ENCODE data around the gene BMAL1. TPM values are rescaled to one million over a fixed set of nuclear protein-coding genes. Genes with fewer than 3 reads are reported as not detected.

BMAL1 gene
- total RNA-seq, 5 donors from 2014 or later (not counting 1 experiment from before 2014, with no cell fraction given), result 67.9 to 99.2 (median 72.1) TPM

DNA sequence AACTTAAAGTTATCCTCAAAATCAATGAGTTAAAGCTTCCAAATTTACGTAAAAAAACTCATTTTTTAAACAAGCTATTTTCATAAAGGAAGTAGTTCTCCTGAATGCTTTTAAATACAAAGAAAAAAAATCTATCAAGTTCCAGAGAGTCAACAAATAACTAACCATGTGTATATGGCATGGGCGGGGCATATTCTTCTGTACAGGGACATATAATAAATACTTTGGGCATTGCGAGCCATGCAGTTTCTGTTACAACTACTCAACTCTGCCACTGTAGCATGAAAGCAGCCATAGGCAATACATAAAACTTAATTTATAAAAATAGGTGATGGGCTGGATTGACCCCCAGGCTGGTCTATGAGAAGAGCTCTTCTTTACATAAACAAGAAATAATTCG lies 127.6 kb downstream of the BMAL1 start:
- POLR2A ChIA-PET, result no interaction called here
- ATAC-seq (replicated peaks in 1 of 4), result no peak
- Histone ChIP-seq H3K4me1 (ENCODE audit: control insufficient read depth in 1 of 2, extremely low read depth in 1 of 2, insufficient read depth in 2 of 2, low read length in 2 of 2) (no peaks in the 10 kb centered on the region), H3K9me3 (peaks cover 4% of the 10 kb centered on the region), H3K36me3 (ENCODE audit: control insufficient read depth in 2 of 2, extremely low read depth in 1 of 2, insufficient read depth in 1 of 2, low read length in 1 of 2) (peaks cover 0 to 56% of the 10 kb centered on the region in 2 donors), H3K4me3 (ENCODE audit: control insufficient read depth in 1 of 2, extremely low read depth in 1 of 2, low read length in 1 of 2) (no peak overlapping the region), H3K27ac (ENCODE audit: low read length) (no peak overlapping the region), H3K27me3 (replicated peaks in 1 of 2; ENCODE audit: control insufficient read depth in 2 of 2, extremely low read depth in 1 of 2, insufficient read depth in 2 of 2, low read length in 1 of 2) (no peaks in the 10 kb centered on the region)
- no peak for DNase-seq
- no CpG with 5 or more reads among the region's 4 CpGs for WGBS (ENCODE audit: insufficient coverage)
- Mint-ChIP-seq H3K4me3 (no peak overlapping the region), H3K36me3 (peaks cover 55% of the 10 kb centered on the region), H3K27ac (no peak overlapping the region), H3K4me1 (no peaks in the 10 kb centered on the region), H3K9me3 (no peaks in the 10 kb centered on the region), H3K27me3 (no peaks in the 10 kb centered on the region)
- CTCF ChIA-PET, result interaction anchor here in 1 of 2 donors (2.0 kb wide), 1 partner anchor 12 kb away, joined by 7 read pairs; no protein-coding TSS in a partner anchor

DNA sequence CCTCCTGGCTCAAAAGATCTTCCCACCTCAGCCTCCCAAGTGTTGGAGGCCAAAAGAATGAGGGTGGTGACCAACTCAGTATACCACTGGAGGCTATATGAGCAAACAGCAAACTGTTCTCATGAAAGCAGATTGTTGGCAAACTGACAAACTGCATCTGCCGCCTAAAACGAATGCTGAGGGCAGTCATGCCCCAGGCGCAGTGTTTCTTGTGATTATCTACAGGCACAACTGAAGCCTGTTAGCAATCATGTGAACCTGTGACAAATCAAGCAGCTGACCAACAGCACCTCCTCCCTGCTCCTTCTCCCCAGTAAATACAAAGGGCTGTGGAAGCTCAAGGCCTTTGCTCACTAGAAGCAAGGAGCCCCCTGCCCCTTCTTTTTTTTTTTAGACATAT lies 137.6 kb downstream of the BMAL1 start:
- Mint-ChIP-seq H3K9me3 (no peaks in the 10 kb centered on the region), H3K27me3 (no peaks in the 10 kb centered on the region), H3K27ac (no peak overlapping the region), H3K4me1 (no peaks in the 10 kb centered on the region), H3K36me3 (peaks cover 49% of the 10 kb centered on the region), H3K4me3 (no peak overlapping the region)
- no peaks in the 10 kb centered on the region for H3K4me1 ChIP-seq (ENCODE audit: control insufficient read depth in 1 of 2, extremely low read depth in 1 of 2, insufficient read depth in 2 of 2, low read length in 2 of 2)
- DNase-seq (no peak), ATAC-seq (replicated peaks in 1 of 4) (no peak)
- ChIA-PET CTCF (no interaction called here), POLR2A (interaction anchor here in 1 of 2 donors (0.7 kb wide), 1 partner anchor 32 kb away, joined by 5 read pairs; no protein-coding TSS in a partner anchor)
- no peaks in the 10 kb centered on the region for H3K27me3 ChIP-seq (replicated peaks in 1 of 2; ENCODE audit: control insufficient read depth in 2 of 2, extremely low read depth in 1 of 2, insufficient read depth in 2 of 2, low read length in 1 of 2)
- H3K9me3 ChIP-seq, result no peaks in the 10 kb centered on the region
- whole genome bisulfite sequencing (ENCODE audit: insufficient coverage), result 97% methylated on average over 3 of the region's 3 CpGs
- no peak overlapping the region for H3K4me3 ChIP-seq (ENCODE audit: control insufficient read depth in 1 of 2, extremely low read depth in 1 of 2, low read length in 1 of 2)
- peaks cover 0 to 47% of the 10 kb centered on the region in 2 donors for H3K36me3 ChIP-seq (ENCODE audit: control insufficient read depth in 2 of 2, extremely low read depth in 1 of 2, insufficient read depth in 1 of 2, low read length in 1 of 2)
- no peak overlapping the region for H3K27ac ChIP-seq (ENCODE audit: low read length)

DNA sequence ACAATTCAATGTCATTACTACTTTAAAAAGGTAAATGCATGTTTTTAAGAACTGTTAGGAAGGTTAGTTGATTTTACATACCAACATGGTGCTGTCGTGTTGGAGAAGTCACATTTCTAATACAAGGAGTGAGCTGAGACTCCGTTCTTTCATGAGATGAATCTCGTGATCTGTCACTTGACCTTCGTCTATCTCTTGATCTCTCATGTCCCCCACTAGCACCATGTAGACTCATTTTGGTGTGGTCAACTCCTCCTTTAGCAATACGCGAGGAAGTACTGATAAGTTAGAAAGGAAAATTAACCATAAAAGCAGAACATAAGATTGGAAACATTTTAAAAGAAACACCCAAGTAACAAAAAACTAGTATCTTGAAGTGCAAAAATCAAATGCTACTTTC lies 144.0 kb downstream of the BMAL1 start:
- H3K27me3 Mint-ChIP-seq, result no peaks in the 10 kb centered on the region

GRCh38 chr11:13423372-13423771 lies 145.8 kb downstream of the BMAL1 start:
- Mint-ChIP-seq H3K9me3 (peaks cover 0 to 13% (median 10%) of the 10 kb centered on the region in 3 donors), H3K27me3 (no peaks in the 10 kb centered on the region), H3K4me1 (peaks cover 25 to 41% (median 34%) of the 10 kb centered on the region in 3 donors), H3K27ac (no peak overlapping the region), H3K36me3 (peaks cover 41% of the 10 kb centered on the region), H3K4me3 (no peak overlapping the region)
- H3K27me3 ChIP-seq (replicated peaks in 1 of 2; ENCODE audit: control insufficient read depth in 2 of 2, extremely low read depth in 1 of 2, insufficient read depth in 2 of 2, low read length in 1 of 2), result no peaks in the 10 kb centered on the region
- no peaks in the 10 kb centered on the region for H3K4me1 ChIP-seq (ENCODE audit: control insufficient read depth in 1 of 2, extremely low read depth in 1 of 2, insufficient read depth in 2 of 2, low read length in 2 of 2)
- no peak overlapping the region for H3K27ac ChIP-seq (ENCODE audit: low read length)
- no peak overlapping the region for H3K4me3 ChIP-seq (ENCODE audit: control insufficient read depth in 1 of 2, extremely low read depth in 1 of 2, low read length in 1 of 2)
- peaks cover 5% of the 10 kb centered on the region for H3K9me3 ChIP-seq
- ATAC-seq (replicated peaks in 1 of 4) (no peak), DNase-seq (no peak)
- H3K36me3 ChIP-seq (ENCODE audit: control insufficient read depth in 2 of 2, extremely low read depth in 1 of 2, insufficient read depth in 1 of 2, low read length in 1 of 2), result peaks cover 0 to 12% of the 10 kb centered on the region in 2 donors
- no CpG with 5 or more reads among the region's 6 CpGs for WGBS (ENCODE audit: insufficient coverage)
- CTCF ChIA-PET, result no interaction called here
- POLR2A ChIA-PET, result interaction anchor here in 1 of 2 donors (0.6 kb wide), 1 partner anchor 174 kb away, joined by 3 read pairs; no protein-coding TSS in a partner anchor

More for the DNA sequence above, 144.0 kb downstream of the BMAL1 start:
- CTCF ChIA-PET, result no interaction called here
- peaks cover 36% of the 10 kb centered on the region for H3K36me3 Mint-ChIP-seq
- no peaks in the 10 kb centered on the region for H3K9me3 Mint-ChIP-seq
- Histone ChIP-seq H3K36me3 (ENCODE audit: control insufficient read depth in 2 of 2, extremely low read depth in 1 of 2, insufficient read depth in 1 of 2, low read length in 1 of 2) (peaks cover 0 to 17% of the 10 kb centered on the region in 2 donors), H3K27ac (ENCODE audit: low read length) (no peak overlapping the region), H3K9me3 (peaks cover 2% of the 10 kb centered on the region), H3K4me1 (ENCODE audit: control insufficient read depth in 1 of 2, extremely low read depth in 1 of 2, insufficient read depth in 2 of 2, low read length in 2 of 2) (no peaks in the 10 kb centered on the region), H3K4me3 (ENCODE audit: control insufficient read depth in 1 of 2, extremely low read depth in 1 of 2, low read length in 1 of 2) (no peak overlapping the region), H3K27me3 (replicated peaks in 1 of 2; ENCODE audit: control insufficient read depth in 2 of 2, extremely low read depth in 1 of 2, insufficient read depth in 2 of 2, low read length in 1 of 2) (no peaks in the 10 kb centered on the region)
- no peak overlapping the region for H3K27ac Mint-ChIP-seq
- H3K4me1 Mint-ChIP-seq, result peaks cover 25 to 37% (median 32%) of the 10 kb centered on the region in 3 donors
- ATAC-seq (replicated peaks in 1 of 4) (no peak), DNase-seq (no peak)
- no peak overlapping the region for H3K4me3 Mint-ChIP-seq
- POLR2A ChIA-PET, result no interaction called here
- WGBS (ENCODE audit: insufficient coverage), result no CpG with 5 or more reads among the region's 6 CpGs

DNA sequence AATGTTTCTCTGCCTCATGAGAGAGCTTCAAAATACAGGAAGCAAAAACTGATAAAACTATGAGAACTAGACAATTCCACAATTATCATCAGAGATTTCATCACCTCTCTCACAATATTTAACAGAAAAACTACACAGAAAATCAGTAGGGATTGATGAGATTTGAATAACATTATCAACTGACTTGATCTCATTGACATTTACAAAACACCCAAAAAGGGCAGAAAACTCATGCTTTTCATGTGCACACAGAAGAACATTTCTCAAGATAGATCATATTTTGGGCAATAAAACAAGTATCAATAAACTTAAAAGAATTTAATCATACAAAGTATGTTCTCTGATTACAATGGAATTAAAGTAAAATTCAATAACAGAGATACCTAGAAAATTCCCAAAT lies 149.8 kb downstream of the BMAL1 start:
- Mint-ChIP-seq H3K36me3 (peaks cover 47% of the 10 kb centered on the region), H3K9me3 (peaks cover 0 to 25% (median 15%) of the 10 kb centered on the region in 3 donors), H3K27me3 (no peaks in the 10 kb centered on the region), H3K4me3 (no peak overlapping the region), H3K27ac (no peak overlapping the region), H3K4me1 (peaks cover 32 to 45% (median 42%) of the 10 kb centered on the region in 3 donors)
- ATAC-seq (replicated peaks in 1 of 4) (no peak), DNase-seq (no peak)
- Histone ChIP-seq H3K4me1 (ENCODE audit: control insufficient read depth in 1 of 2, extremely low read depth in 1 of 2, insufficient read depth in 2 of 2, low read length in 2 of 2) (no peaks in the 10 kb centered on the region), H3K9me3 (peaks cover 10% of the 10 kb centered on the region), H3K27ac (ENCODE audit: low read length) (no peak overlapping the region), H3K36me3 (ENCODE audit: control insufficient read depth in 2 of 2, extremely low read depth in 1 of 2, insufficient read depth in 1 of 2, low read length in 1 of 2) (no peaks in the 10 kb centered on the region), H3K4me3 (ENCODE audit: control insufficient read depth in 1 of 2, extremely low read depth in 1 of 2, low read length in 1 of 2) (no peak overlapping the region), H3K27me3 (replicated peaks in 1 of 2; ENCODE audit: control insufficient read depth in 2 of 2, extremely low read depth in 1 of 2, insufficient read depth in 2 of 2, low read length in 1 of 2) (no peaks in the 10 kb centered on the region)
- POLR2A ChIA-PET, result no interaction called here
- CTCF ChIA-PET, result no interaction called here

- DNase-seq (no peak), ATAC-seq (replicated peaks in 1 of 4) (no peak)
- no peaks in the 10 kb centered on the region for H3K36me3 ChIP-seq (ENCODE audit: control insufficient read depth in 2 of 2, extremely low read depth in 1 of 2, insufficient read depth in 1 of 2, low read length in 1 of 2)
- no peak overlapping the region for H3K27ac ChIP-seq (ENCODE audit: low read length)
- H3K9me3 ChIP-seq, result peaks cover 10% of the 10 kb centered on the region
- ChIA-PET CTCF (no interaction called here), POLR2A (no interaction called here)
- Mint-ChIP-seq H3K4me1 (peaks cover 35 to 46% (median 36%) of the 10 kb centered on the region in 3 donors), H3K9me3 (peaks cover 0 to 25% (median 15%) of the 10 kb centered on the region in 3 donors), H3K36me3 (peaks cover 48% of the 10 kb centered on the region), H3K4me3 (no peak overlapping the region), H3K27ac (no peak overlapping the region), H3K27me3 (no peaks in the 10 kb centered on the region)
- no peaks in the 10 kb centered on the region for H3K4me1 ChIP-seq (ENCODE audit: control insufficient read depth in 1 of 2, extremely low read depth in 1 of 2, insufficient read depth in 2 of 2, low read length in 2 of 2)
- WGBS (ENCODE audit: insufficient coverage), result no CpG with 5 or more reads among the region's 1 CpG
- H3K27me3 ChIP-seq (replicated peaks in 1 of 2; ENCODE audit: control insufficient read depth in 2 of 2, extremely low read depth in 1 of 2, insufficient read depth in 2 of 2, low read length in 1 of 2), result no peaks in the 10 kb centered on the region
- no peak overlapping the region for H3K4me3 ChIP-seq (ENCODE audit: control insufficient read depth in 1 of 2, extremely low read depth in 1 of 2, low read length in 1 of 2)
Observed at GRCh38 chr11:13429288-13429687, 151.7 kb downstream of the BMAL1 start.

GRCh38 chr11:13429836-13430235 lies 152.2 kb downstream of the BMAL1 start:
- Mint-ChIP-seq H3K4me3 (no peak overlapping the region), H3K4me1 (peaks cover 35 to 46% (median 36%) of the 10 kb centered on the region in 3 donors), H3K27me3 (no peaks in the 10 kb centered on the region), H3K9me3 (peaks cover 0 to 25% (median 15%) of the 10 kb centered on the region in 3 donors), H3K36me3 (peaks cover 49% of the 10 kb centered on the region), H3K27ac (no peak overlapping the region)
- DNase-seq (no peak), ATAC-seq (replicated peaks in 1 of 4) (no peak)
- H3K27me3 ChIP-seq (replicated peaks in 1 of 2; ENCODE audit: control insufficient read depth in 2 of 2, extremely low read depth in 1 of 2, insufficient read depth in 2 of 2, low read length in 1 of 2), result no peaks in the 10 kb centered on the region
- H3K36me3 ChIP-seq (ENCODE audit: control insufficient read depth in 2 of 2, extremely low read depth in 1 of 2, insufficient read depth in 1 of 2, low read length in 1 of 2), result no peaks in the 10 kb centered on the region
- ChIA-PET CTCF (no interaction called here), POLR2A (no interaction called here)
- H3K27ac ChIP-seq (ENCODE audit: low read length), result no peak overlapping the region
- H3K9me3 ChIP-seq, result peaks cover 10% of the 10 kb centered on the region
- no peak overlapping the region for H3K4me3 ChIP-seq (ENCODE audit: control insufficient read depth in 1 of 2, extremely low read depth in 1 of 2, low read length in 1 of 2)
- WGBS (ENCODE audit: insufficient coverage), result 100% methylated on average over 1 of the region's 3 CpGs
- H3K4me1 ChIP-seq (ENCODE audit: control insufficient read depth in 1 of 2, extremely low read depth in 1 of 2, insufficient read depth in 2 of 2, low read length in 2 of 2), result no peaks in the 10 kb centered on the region
